ENCODE data around the gene ZNF142. TPM values are rescaled to one million over a fixed set of nuclear protein-coding genes. Genes with fewer than 3 reads are reported as not detected.
A peak's percentile ranks its signal among the peaks of the same experiment; 100 is the strongest.
"Not testable (repeated sequence)": the region's sequence is repeated elsewhere in the genome, so short reads cannot be mapped to it uniquely, and the experiment has no call there.

Gene ZNF142
- total RNA-seq, 2 donors from 2014 or later = 13.6 to 17.9 TPM

GRCh38 chr2:218694405-218695145 is 35.2 kb upstream of the ZNF142 start:
- Histone ChIP-seq H3K36me3 (peaks cover 49% of the 10 kb centered on the region), H3K4me3 (no peak overlapping the region), H3K27me3 (no peaks in the 10 kb centered on the region), H3K4me1 (no peaks in the 10 kb centered on the region), H3K9me3 (no peaks in the 10 kb centered on the region), H3K27ac (no peak overlapping the region)
- TF ChIP-seq, protein P1, sequence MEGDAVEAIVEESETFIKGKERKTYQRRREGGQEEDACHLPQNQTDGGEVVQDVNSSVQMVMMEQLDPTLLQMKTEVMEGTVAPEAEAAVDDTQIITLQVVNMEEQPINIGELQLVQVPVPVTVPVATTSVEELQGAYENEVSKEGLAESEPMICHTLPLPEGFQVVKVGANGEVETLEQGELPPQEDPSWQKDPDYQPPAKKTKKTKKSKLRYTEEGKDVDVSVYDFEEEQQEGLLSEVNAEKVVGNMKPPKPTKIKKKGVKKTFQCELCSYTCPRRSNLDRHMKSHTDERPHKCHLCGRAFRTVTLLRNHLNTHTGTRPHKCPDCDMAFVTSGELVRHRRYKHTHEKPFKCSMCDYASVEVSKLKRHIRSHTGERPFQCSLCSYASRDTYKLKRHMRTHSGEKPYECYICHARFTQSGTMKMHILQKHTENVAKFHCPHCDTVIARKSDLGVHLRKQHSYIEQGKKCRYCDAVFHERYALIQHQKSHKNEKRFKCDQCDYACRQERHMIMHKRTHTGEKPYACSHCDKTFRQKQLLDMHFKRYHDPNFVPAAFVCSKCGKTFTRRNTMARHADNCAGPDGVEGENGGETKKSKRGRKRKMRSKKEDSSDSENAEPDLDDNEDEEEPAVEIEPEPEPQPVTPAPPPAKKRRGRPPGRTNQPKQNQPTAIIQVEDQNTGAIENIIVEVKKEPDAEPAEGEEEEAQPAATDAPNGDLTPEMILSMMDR (IDR thresholded peaks at IDR 0.05) = no peak
- no peak for DNase-seq (ENCODE audit: low spot score)

DNA sequence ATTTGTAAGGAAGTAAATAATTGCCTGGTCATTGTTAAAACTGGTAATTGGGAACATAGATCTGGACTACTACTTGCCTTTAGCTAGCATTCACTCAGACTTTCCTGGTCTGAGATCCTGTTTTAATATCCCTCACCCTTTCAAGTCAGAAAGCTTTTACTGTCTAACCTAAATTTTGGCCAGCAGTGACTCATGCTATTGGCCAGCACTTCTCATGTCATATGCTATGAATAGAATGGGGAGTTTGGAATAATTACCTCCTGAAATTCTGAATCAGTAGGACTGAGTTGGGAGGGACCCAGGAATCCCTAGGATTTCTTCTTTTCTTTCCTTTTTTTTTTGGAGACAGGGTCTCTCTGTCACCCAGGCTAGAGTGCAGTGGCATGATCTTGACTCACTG is 31.8 kb upstream of the ZNF142 start:
- no peaks in the 10 kb centered on the region for H3K4me1 ChIP-seq
- peaks cover 32% of the 10 kb centered on the region for H3K36me3 ChIP-seq
- TF ChIP-seq, protein P1 (IDR thresholded peaks at IDR 0.05) = no peak
- DNase-seq (ENCODE audit: low spot score) = no peak
- H3K27me3 ChIP-seq = no peaks in the 10 kb centered on the region
- H3K9me3 ChIP-seq = no peaks in the 10 kb centered on the region
- H3K27ac ChIP-seq = no peak overlapping the region
- H3K4me3 ChIP-seq = no peak overlapping the region

DNA sequence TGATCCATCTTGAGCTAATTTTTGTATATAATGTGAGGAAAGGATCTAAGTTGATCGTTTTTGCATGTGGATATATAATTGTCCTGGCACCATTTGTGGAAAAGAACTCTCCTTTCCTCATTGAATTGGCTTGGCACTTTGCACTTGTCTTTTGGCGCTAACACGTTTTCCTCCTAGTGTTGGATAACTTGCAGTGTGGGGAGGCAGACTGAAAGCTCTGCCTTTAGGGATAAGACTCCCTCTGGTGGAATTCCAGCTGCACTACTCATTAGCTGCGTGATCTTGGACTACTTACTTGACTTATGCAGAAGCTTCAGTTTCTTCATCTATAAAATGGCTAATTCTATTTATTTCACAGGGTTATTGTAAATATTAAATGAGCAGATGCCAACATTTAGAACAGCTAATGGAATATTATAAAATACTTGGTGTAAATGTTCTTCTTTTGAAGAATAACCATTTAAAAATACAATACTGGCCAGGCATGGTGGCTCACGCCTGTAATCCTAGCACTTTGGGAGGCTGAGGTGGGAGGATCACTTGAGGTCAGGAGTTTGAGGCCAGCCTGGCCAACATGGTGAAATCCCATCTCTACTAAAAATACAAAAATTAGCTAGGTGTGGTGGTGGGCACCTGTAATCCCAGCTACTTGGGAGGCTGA is 28.1 kb upstream of the ZNF142 start:
- not testable (repeated sequence) for H3K36me3 ChIP-seq, H3K4me3 ChIP-seq
- TF ChIP-seq, protein P1 (IDR thresholded peaks at IDR 0.05) = peak; percentile 46 to 81

GRCh38 chr2:218680061-218680460 is 20.6 kb upstream of the ZNF142 start:
- Histone ChIP-seq H3K27me3 (no peaks in the 10 kb centered on the region), H3K27ac (no peak overlapping the region), H3K36me3 (peaks cover 27% of the 10 kb centered on the region), H3K4me3 (no peak overlapping the region), H3K4me1 (no peaks in the 10 kb centered on the region), H3K9me3 (no peaks in the 10 kb centered on the region)
- no peak for DNase-seq (ENCODE audit: low spot score)
- TF ChIP-seq, protein P1 (IDR thresholded peaks at IDR 0.05) = no peak

More for the DNA sequence above, 28.1 kb upstream of the ZNF142 start:
- H3K9me3 ChIP-seq, H3K27me3 ChIP-seq, H3K27ac ChIP-seq, H3K4me1 ChIP-seq: not testable (repeated sequence)
- peak; percentile 60 for DNase-seq (ENCODE audit: low spot score)

- Histone ChIP-seq H3K27me3 (no peaks in the 10 kb centered on the region), H3K4me3 (no peak overlapping the region), H3K4me1 (no peaks in the 10 kb centered on the region), H3K36me3 (peaks cover 27% of the 10 kb centered on the region), H3K9me3 (no peaks in the 10 kb centered on the region), H3K27ac (no peak overlapping the region)
- TF ChIP-seq, protein P1 (IDR thresholded peaks at IDR 0.05) = no peak
- DNase-seq (ENCODE audit: low spot score) = no peak
These were observed 19.7 kb upstream of the ZNF142 start for GRCh38 chr2:218679119-218679518.
